Measurements from ENCODE around the gene LRIG2. TPM values are rescaled to one million over a fixed set of nuclear protein-coding genes. Genes with fewer than 3 reads are reported as not detected.
A peak's percentile ranks its signal among the peaks of the same experiment; 100 is the strongest.

LRIG2 gene
- total and polyA plus RNA-seq, 9 of the 15 experiments (the other 6 are each of a cell fraction or from before 2014, with no cell fraction given), result 1.8 to 28.1 (median 11.5) TPM

DNA sequence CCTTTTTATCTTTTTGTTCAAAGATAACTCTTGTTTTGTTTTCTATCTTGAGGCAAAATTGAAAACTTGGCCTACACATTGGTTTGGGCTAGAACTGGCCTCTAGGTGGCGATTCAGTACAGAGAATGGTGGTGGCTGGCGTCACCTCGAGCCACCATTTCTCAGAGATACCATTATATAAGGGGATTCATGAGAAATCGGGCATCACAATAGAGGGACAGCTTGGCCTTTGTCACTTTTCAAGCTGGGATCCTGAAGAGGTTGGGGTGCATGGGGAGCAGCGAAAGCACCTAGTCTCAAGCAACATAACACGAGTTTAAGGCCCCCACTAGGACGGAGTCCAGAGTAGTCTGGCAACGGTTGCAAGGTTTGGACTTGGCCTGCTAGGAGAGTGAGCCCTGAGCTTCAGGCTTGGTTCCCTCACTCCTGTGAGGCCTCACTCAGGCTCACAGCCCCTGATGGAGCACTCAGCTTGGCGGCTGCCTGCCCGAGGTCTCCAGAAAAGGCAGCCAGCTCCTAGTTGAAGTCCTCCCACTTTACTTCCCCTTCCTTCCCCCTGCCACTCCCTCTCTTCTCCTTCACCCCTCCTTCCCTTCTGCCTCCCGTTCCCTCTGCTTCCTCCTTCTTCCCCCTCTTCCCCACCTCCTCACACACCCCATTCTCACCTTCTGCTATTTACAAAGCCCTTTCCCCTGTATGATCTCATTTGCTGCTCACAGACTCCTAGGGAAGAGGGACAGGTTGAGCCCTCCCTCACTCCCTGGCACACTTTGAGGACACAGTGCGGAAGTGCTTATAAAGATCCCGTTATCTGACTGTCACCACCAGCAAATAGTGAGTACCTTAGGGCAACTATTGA, 67.8 kb downstream of the LRIG2 start (continued):
- TF ChIP-seq, protein P1, sequence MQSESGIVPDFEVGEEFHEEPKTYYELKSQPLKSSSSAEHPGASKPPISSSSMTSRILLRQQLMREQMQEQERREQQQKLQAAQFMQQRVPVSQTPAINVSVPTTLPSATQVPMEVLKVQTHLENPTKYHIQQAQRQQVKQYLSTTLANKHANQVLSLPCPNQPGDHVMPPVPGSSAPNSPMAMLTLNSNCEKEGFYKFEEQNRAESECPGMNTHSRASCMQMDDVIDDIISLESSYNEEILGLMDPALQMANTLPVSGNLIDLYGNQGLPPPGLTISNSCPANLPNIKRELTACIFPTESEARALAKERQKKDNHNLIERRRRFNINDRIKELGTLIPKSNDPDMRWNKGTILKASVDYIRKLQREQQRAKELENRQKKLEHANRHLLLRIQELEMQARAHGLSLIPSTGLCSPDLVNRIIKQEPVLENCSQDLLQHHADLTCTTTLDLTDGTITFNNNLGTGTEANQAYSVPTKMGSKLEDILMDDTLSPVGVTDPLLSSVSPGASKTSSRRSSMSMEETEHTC (IDR thresholded peaks at IDR 0.05), result no peak
- TF ChIP-seq, protein P2, sequence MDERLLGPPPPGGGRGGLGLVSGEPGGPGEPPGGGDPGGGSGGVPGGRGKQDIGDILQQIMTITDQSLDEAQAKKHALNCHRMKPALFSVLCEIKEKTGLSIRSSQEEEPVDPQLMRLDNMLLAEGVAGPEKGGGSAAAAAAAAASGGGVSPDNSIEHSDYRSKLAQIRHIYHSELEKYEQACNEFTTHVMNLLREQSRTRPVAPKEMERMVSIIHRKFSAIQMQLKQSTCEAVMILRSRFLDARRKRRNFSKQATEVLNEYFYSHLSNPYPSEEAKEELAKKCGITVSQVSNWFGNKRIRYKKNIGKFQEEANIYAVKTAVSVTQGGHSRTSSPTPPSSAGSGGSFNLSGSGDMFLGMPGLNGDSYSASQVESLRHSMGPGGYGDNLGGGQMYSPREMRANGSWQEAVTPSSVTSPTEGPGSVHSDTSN (CRISPR knock-in tag; IDR thresholded peaks at IDR 0.05; ENCODE audit: low read depth), result no peak
- TF ChIP-seq, protein P2 (tag; conservative IDR thresholded peaks at IDR 0.05; ENCODE audit: low read depth), result no peak
- TF ChIP-seq RBM14 (IDR thresholded peaks at IDR 0.05; ENCODE audit: borderline replicate concordance, insufficient read depth, low read depth, low read length) (no peak), ILK (tag; IDR thresholded peaks at IDR 0.05; ENCODE audit: borderline replicate concordance, low read depth) (no peak), EGR1 (conservative IDR thresholded peaks at IDR 0.05) (no peak), ZNF217 (CRISPR knock-in tag; IDR thresholded peaks at IDR 0.05) (no peak), ZC3H8 (IDR thresholded peaks at IDR 0.05) (0 out of 2 replicates have a peak, but pooled peaks have one; percentile 73), JUN (IDR thresholded peaks at IDR 0.05; ENCODE audit: borderline replicate concordance, low read depth, low read length) (peak; percentile 58; the same call in 1 of the 2 replicates), JUN (CRISPR knock-in tag; IDR thresholded peaks at IDR 0.05; ENCODE audit: borderline replicate concordance) (no peak), ADNP (tag; IDR thresholded peaks at IDR 0.05) (no peak), HNRNPUL1 (IDR thresholded peaks at IDR 0.05; ENCODE audit: low read length) (no peak), SIRT6 (IDR thresholded peaks at IDR 0.05; ENCODE audit: low read depth, low read length) (no peak), ELF1 (tag; IDR thresholded peaks at IDR 0.05) (0 out of 2 replicates have a peak, but pooled peaks have one; percentile 60)
- TF ChIP-seq, protein P3, sequence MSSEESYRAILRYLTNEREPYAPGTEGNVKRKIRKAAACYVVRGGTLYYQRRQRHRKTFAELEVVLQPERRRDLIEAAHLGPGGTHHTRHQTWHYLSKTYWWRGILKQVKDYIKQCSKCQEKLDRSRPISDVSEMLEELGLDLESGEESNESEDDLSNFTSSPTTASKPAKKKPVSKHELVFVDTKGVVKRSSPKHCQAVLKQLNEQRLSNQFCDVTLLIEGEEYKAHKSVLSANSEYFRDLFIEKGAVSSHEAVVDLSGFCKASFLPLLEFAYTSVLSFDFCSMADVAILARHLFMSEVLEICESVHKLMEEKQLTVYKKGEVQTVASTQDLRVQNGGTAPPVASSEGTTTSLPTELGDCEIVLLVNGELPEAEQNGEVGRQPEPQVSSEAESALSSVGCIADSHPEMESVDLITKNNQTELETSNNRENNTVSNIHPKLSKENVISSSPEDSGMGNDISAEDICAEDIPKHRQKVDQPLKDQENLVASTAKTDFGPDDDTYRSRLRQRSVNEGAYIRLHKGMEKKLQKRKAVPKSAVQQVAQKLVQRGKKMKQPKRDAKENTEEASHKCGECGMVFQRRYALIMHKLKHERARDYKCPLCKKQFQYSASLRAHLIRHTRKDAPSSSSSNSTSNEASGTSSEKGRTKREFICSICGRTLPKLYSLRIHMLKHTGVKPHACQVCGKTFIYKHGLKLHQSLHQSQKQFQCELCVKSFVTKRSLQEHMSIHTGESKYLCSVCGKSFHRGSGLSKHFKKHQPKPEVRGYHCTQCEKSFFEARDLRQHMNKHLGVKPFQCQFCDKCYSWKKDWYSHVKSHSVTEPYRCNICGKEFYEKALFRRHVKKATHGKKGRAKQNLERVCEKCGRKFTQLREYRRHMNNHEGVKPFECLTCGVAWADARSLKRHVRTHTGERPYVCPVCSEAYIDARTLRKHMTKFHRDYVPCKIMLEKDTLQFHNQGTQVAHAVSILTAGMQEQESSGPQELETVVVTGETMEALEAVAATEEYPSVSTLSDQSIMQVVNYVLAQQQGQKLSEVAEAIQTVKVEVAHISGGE (CRISPR knock-in tag; IDR thresholded peaks at IDR 0.05), result peak in 1 of 3 experiments; percentile 35; a peak in 2 of 6 replicates
- TF ChIP-seq, protein P4, sequence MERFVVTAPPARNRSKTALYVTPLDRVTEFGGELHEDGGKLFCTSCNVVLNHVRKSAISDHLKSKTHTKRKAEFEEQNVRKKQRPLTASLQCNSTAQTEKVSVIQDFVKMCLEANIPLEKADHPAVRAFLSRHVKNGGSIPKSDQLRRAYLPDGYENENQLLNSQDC (CRISPR knock-in tag; IDR thresholded peaks at IDR 0.05), result no peak
- TF ChIP-seq, protein P5, sequence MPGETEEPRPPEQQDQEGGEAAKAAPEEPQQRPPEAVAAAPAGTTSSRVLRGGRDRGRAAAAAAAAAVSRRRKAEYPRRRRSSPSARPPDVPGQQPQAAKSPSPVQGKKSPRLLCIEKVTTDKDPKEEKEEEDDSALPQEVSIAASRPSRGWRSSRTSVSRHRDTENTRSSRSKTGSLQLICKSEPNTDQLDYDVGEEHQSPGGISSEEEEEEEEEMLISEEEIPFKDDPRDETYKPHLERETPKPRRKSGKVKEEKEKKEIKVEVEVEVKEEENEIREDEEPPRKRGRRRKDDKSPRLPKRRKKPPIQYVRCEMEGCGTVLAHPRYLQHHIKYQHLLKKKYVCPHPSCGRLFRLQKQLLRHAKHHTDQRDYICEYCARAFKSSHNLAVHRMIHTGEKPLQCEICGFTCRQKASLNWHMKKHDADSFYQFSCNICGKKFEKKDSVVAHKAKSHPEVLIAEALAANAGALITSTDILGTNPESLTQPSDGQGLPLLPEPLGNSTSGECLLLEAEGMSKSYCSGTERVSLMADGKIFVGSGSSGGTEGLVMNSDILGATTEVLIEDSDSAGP (CRISPR knock-in tag; IDR thresholded peaks at IDR 0.05), result no peak
